ENCODE data around the gene APOA4. TPM values are rescaled to one million over a fixed set of nuclear protein-coding genes. Genes with fewer than 3 reads are reported as not detected.
A peak's percentile ranks its signal among the peaks of the same experiment; 100 is the strongest.

APOA4 gene
- total and polyA plus RNA-seq, 2 of the 13 experiments (the other 11 are each of a cell fraction or from before 2014, with no cell fraction given) = 3.8 to 7.2 TPM

DNA sequence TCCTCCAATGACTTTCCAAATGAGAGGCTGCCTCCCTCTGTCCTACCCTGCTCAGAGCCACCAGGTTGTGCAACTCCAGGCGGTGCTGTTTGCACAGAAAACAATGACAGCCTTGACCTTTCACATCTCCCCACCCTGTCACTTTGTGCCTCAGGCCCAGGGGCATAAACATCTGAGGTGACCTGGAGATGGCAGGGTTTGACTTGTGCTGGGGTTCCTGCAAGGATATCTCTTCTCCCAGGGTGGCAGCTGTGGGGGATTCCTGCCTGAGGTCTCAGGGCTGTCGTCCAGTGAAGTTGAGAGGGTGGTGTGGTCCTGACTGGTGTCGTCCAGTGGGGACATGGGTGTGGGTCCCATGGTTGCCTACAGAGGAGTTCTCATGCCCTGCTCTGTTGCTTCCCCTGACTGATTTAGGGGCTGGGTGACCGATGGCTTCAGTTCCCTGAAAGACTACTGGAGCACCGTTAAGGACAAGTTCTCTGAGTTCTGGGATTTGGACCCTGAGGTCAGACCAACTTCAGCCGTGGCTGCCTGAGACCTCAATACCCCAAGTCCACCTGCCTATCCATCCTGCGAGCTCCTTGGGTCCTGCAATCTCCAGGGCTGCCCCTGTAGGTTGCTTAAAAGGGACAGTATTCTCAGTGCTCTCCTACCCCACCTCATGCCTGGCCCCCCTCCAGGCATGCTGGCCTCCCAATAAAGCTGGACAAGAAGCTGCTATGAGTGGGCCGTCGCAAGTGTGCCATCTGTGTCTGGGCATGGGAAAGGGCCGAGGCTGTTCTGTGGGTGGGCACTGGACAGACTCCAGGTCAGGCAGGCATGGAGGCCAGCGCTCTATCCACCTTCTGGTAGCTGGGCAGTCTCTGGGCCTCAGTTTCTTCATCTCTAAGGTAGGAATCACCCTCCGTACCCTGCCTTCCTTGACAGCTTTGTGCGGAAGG lies 9.5 kb upstream of the APOA4 start (continued):
- TF ChIP-seq NR0B2 (CRISPR knock-in tag; IDR thresholded peaks at IDR 0.05) (peak; percentile 71; the same call in 1 of the 2 replicates), ISX (CRISPR knock-in tag; conservative IDR thresholded peaks at IDR 0.05) (no peak), AKAP8 (CRISPR knock-in tag; IDR thresholded peaks at IDR 0.05) (peak; percentile 90), SRY (CRISPR knock-in tag; IDR thresholded peaks at IDR 0.05) (peak; percentile 79; the same call in 1 of the 2 replicates), ZNF891 (CRISPR knock-in tag; IDR thresholded peaks at IDR 0.05) (no peak), ZNF3 (CRISPR knock-in tag; IDR thresholded peaks at IDR 0.05) (no peak), SP1 (IDR thresholded peaks at IDR 0.05) (no peak), SP1 (CRISPR knock-in tag; IDR thresholded peaks at IDR 0.05) (peak; percentile 56; the same call in 1 of the 2 replicates), PCBP1 (IDR thresholded peaks at IDR 0.05; ENCODE audit: borderline replicate concordance, low read depth, low read length) (no peak), MIXL1 (CRISPR knock-in tag; IDR thresholded peaks at IDR 0.05) (peak; percentile 94), YEATS2 (CRISPR knock-in tag; IDR thresholded peaks at IDR 0.05; ENCODE audit: borderline replicate concordance) (peak; percentile 78; the same call in 1 of the 2 replicates), ZSCAN21 (CRISPR knock-in tag; IDR thresholded peaks at IDR 0.05; ENCODE audit: borderline replicate concordance) (peak; percentile 89; the same call in 1 of the 2 replicates), NFRKB (IDR thresholded peaks at IDR 0.05) (no peak), CBFB (CRISPR knock-in tag; IDR thresholded peaks at IDR 0.05) (peak; percentile 64; the same call in 1 of the 2 replicates), PAWR (CRISPR knock-in tag; IDR thresholded peaks at IDR 0.05; ENCODE audit: borderline replicate concordance) (no peak), ATRX (CRISPR knock-in tag; IDR thresholded peaks at IDR 0.05; ENCODE audit: borderline replicate concordance) (no peak), POGZ (CRISPR knock-in tag; IDR thresholded peaks at IDR 0.05) (peak; percentile 49; the same call in 1 of the 2 replicates), REL (CRISPR knock-in tag; conservative IDR thresholded peaks at IDR 0.05) (no peak), ZBTB26 (CRISPR knock-in tag; IDR thresholded peaks at IDR 0.05; ENCODE audit: borderline replicate concordance) (peak; percentile 88)
- TF ChIP-seq, protein P1, sequence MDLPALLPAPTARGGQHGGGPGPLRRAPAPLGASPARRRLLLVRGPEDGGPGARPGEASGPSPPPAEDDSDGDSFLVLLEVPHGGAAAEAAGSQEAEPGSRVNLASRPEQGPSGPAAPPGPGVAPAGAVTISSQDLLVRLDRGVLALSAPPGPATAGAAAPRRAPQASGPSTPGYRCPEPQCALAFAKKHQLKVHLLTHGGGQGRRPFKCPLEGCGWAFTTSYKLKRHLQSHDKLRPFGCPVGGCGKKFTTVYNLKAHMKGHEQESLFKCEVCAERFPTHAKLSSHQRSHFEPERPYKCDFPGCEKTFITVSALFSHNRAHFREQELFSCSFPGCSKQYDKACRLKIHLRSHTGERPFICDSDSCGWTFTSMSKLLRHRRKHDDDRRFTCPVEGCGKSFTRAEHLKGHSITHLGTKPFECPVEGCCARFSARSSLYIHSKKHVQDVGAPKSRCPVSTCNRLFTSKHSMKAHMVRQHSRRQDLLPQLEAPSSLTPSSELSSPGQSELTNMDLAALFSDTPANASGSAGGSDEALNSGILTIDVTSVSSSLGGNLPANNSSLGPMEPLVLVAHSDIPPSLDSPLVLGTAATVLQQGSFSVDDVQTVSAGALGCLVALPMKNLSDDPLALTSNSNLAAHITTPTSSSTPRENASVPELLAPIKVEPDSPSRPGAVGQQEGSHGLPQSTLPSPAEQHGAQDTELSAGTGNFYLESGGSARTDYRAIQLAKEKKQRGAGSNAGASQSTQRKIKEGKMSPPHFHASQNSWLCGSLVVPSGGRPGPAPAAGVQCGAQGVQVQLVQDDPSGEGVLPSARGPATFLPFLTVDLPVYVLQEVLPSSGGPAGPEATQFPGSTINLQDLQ (CRISPR knock-in tag; IDR thresholded peaks at IDR 0.05) = peak; percentile 87
- TF ChIP-seq, protein P2, sequence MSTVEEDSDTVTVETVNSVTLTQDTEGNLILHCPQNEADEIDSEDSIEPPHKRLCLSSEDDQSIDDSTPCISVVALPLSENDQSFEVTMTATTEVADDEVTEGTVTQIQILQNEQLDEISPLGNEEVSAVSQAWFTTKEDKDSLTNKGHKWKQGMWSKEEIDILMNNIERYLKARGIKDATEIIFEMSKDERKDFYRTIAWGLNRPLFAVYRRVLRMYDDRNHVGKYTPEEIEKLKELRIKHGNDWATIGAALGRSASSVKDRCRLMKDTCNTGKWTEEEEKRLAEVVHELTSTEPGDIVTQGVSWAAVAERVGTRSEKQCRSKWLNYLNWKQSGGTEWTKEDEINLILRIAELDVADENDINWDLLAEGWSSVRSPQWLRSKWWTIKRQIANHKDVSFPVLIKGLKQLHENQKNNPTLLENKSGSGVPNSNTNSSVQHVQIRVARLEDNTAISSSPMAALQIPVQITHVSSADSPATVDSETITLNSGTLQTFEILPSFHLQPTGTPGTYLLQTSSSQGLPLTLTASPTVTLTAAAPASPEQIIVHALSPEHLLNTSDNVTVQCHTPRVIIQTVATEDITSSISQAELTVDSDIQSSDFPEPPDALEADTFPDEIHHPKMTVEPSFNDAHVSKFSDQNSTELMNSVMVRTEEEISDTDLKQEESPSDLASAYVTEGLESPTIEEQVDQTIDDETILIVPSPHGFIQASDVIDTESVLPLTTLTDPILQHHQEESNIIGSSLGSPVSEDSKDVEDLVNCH (CRISPR knock-in tag; IDR thresholded peaks at IDR 0.05) = 0 out of 2 replicates have a peak, but pooled peaks have one; percentile 30

All from HepG2 (cell line).